ENCODE data around the gene MACIR. TPM values are rescaled to one million over a fixed set of nuclear protein-coding genes. Genes with fewer than 3 reads are reported as not detected.
A peak's percentile ranks its signal among the peaks of the same experiment; 100 is the strongest.

MACIR gene
- total and polyA plus RNA-seq, 2 of the 13 experiments (the other 11 are each of a cell fraction or from before 2014, with no cell fraction given) = 2.4 to 4.4 TPM

GRCh38 chr5:103232393-103232999 lies 26.1 kb upstream of the MACIR start:
- Histone ChIP-seq H3K36me3 (replicated peaks in 1 of 2; ENCODE audit: control insufficient read depth in 1 of 2, insufficient read depth in 2 of 2, low read length in 2 of 2) (no peaks in the 10 kb centered on the region), H3K79me2 (ENCODE audit: insufficient read depth, low read length) (no peaks in the 10 kb centered on the region), H2AFZ (ENCODE audit: low read length) (no peak overlapping the region), H3K9me3 (ENCODE audit: low read length) (no peaks in the 10 kb centered on the region), H4K20me1 (ENCODE audit: insufficient read depth, low read length) (no peaks in the 10 kb centered on the region), H3K27ac (ENCODE audit: extremely low read length, insufficient read depth, low read length) (no peak overlapping the region), H3K4me1 (ENCODE audit: insufficient read depth, low read length) (no peaks in the 10 kb centered on the region), H3K4me3 (replicated peaks in 1 of 3; ENCODE audit: insufficient read depth in 1 of 3, low read depth in 2 of 3, low read length in 3 of 3) (no peak overlapping the region), H3K9ac (ENCODE audit: insufficient read depth, low read depth, low read length) (no peak overlapping the region), H3K4me2 (ENCODE audit: low read depth, low read length) (no peak overlapping the region), H3K27me3 (ENCODE audit: control insufficient read depth in 1 of 2, insufficient read depth in 2 of 2, low read length in 2 of 2) (0 out of 5 replicates have a peak, but pooled peaks cover 0 to 3% of the 10 kb centered on the region in 2 experiments)
- ChIA-PET POLR2A (no interaction called here), CTCF (ENCODE audit: low intra/inter-chr PET ratio, low total read pairs) (interaction anchor here (1.2 to 3.3 kb wide), 2 partner anchors 209 to 244 kb away, joined by 4 to 56 read pairs; no protein-coding TSS in a partner anchor)
- BruUV-seq (replicated peaks) = no TSS peak
- intact Hi-C loops (cut with micrococcal nuclease; ENCODE audit: unreplicated experiment) = loop anchor here (1.0 to 5.0 kb wide), 3 partner anchors 64 to 945 kb away; no protein-coding TSS in a partner anchor
- WGBS (ENCODE audit: low lambda C conversion rate) = 63% methylated on average over 7 of the region's 7 CpGs
- TF ChIP-seq CHCHD3 (CRISPR knock-in tag; IDR thresholded peaks at IDR 0.05) = no peak
- TF ChIP-seq RAD21 (CRISPR knock-in tag; IDR thresholded peaks at IDR 0.05) = 0 out of 2 replicates have a peak, but pooled peaks have one; percentile 38
- peak; percentile 94 for TF ChIP-seq SMC3 (IDR thresholded peaks at IDR 0.05; ENCODE audit: low read length)
- peak; percentile 68 for TF ChIP-seq STAG1 (CRISPR knock-in tag; IDR thresholded peaks at IDR 0.05)
- TF ChIP-seq CTCF (CRISPR knock-in tag; IDR thresholded peaks at IDR 0.05) = peak; percentile 71
- FAIRE-seq (peak; percentile 39), DNase-seq (ENCODE audit: low spot score) (peak; percentile 41), ATAC-seq (peak; percentile 89)
- in situ Hi-C loops (cut with HindIII; ENCODE audit: extremely low pct_ligation_motif_present, low pct_unique_long_range_greater_than_20kb) = loop anchor here (5.0 kb wide), 1 partner anchor 245 kb away; no protein-coding TSS in a partner anchor

Data from HepG2 (cell line).